ENCODE data around the gene IGFBPL1.
"Not testable (repeated sequence)": the region's sequence is repeated elsewhere in the genome, so short reads cannot be mapped to it uniquely, and the experiment has no call there.

IGFBPL1 gene

GRCh38 chr9:38385896-38386295, 38.4 kb downstream of the IGFBPL1 start:
- Histone ChIP-seq H3K27me3 (replicated peaks; ENCODE audit: control insufficient read depth, insufficient read depth, low read length) (no peaks in the 10 kb centered on the region), H3K4me3 (replicated peaks; ENCODE audit: low read depth, low read length) (no peak overlapping the region), H3K36me3 (ENCODE audit: control insufficient read depth, insufficient read depth, low read length) (no peaks in the 10 kb centered on the region)
- TF ChIP-seq CTCF (IDR thresholded peaks at IDR 0.05; ENCODE audit: insufficient read depth, low read length, poor library complexity, severe bottlenecking): no peak
- DNase-seq (ENCODE audit: extremely low read depth, insufficient read length): no peak

- no peak for DNase-seq (ENCODE audit: extremely low read depth, insufficient read length)
- no peak for TF ChIP-seq CTCF (IDR thresholded peaks at IDR 0.05; ENCODE audit: insufficient read depth, low read length, poor library complexity, severe bottlenecking)
Observed at GRCh38 chr9:38384990-38385848, 39.0 kb downstream of the IGFBPL1 start.

GRCh38 chr9:38382141-38382540, 42.1 kb downstream of the IGFBPL1 start:
- DNase-seq (ENCODE audit: extremely low read depth, insufficient read length): no peak
- no peak for TF ChIP-seq CTCF (IDR thresholded peaks at IDR 0.05; ENCODE audit: insufficient read depth, low read length, poor library complexity, severe bottlenecking)
- Histone ChIP-seq H3K27me3 (replicated peaks; ENCODE audit: control insufficient read depth, insufficient read depth, low read length) (no peaks in the 10 kb centered on the region), H3K36me3 (ENCODE audit: control insufficient read depth, insufficient read depth, low read length) (no peaks in the 10 kb centered on the region), H3K4me3 (replicated peaks; ENCODE audit: low read depth, low read length) (no peak overlapping the region)

More at GRCh38 chr9:38384990-38385848, 39.0 kb downstream of the IGFBPL1 start:
- H3K36me3 ChIP-seq (ENCODE audit: control insufficient read depth, insufficient read depth, low read length): no peaks in the 10 kb centered on the region
- no peak overlapping the region for H3K4me3 ChIP-seq (replicated peaks; ENCODE audit: low read depth, low read length)
- H3K27me3 ChIP-seq (replicated peaks; ENCODE audit: control insufficient read depth, insufficient read depth, low read length): no peaks in the 10 kb centered on the region

GRCh38 chr9:38380872-38381534, 43.3 kb downstream of the IGFBPL1 start:
- no peak overlapping the region for H3K4me3 ChIP-seq (replicated peaks; ENCODE audit: low read depth, low read length)
- H3K36me3 ChIP-seq (ENCODE audit: control insufficient read depth, insufficient read depth, low read length): no peaks in the 10 kb centered on the region
- no peak for TF ChIP-seq CTCF (IDR thresholded peaks at IDR 0.05; ENCODE audit: insufficient read depth, low read length, poor library complexity, severe bottlenecking)
- no peaks in the 10 kb centered on the region for H3K27me3 ChIP-seq (replicated peaks; ENCODE audit: control insufficient read depth, insufficient read depth, low read length)
- DNase-seq (ENCODE audit: extremely low read depth, insufficient read length): no peak

GRCh38 chr9:38380230-38380871, 43.9 kb downstream of the IGFBPL1 start:
- no peak overlapping the region for H3K4me3 ChIP-seq (replicated peaks; ENCODE audit: low read depth, low read length)
- no peak for TF ChIP-seq CTCF (IDR thresholded peaks at IDR 0.05; ENCODE audit: insufficient read depth, low read length, poor library complexity, severe bottlenecking)
- DNase-seq (ENCODE audit: extremely low read depth, insufficient read length): no peak
- no peaks in the 10 kb centered on the region for H3K36me3 ChIP-seq (ENCODE audit: control insufficient read depth, insufficient read depth, low read length)
- H3K27me3 ChIP-seq (replicated peaks; ENCODE audit: control insufficient read depth, insufficient read depth, low read length): no peaks in the 10 kb centered on the region

- not testable (repeated sequence) for H3K27me3 ChIP-seq (replicated peaks; ENCODE audit: control insufficient read depth, insufficient read depth, low read length); H3K4me3 ChIP-seq (replicated peaks; ENCODE audit: low read depth, low read length); DNase-seq (ENCODE audit: extremely low read depth, insufficient read length); H3K36me3 ChIP-seq (ENCODE audit: control insufficient read depth, insufficient read depth, low read length)
Observed at GRCh38 chr9:38377336-38378083, 46.7 kb downstream of the IGFBPL1 start.

Measured in GM06990 (cell line).